K562 (cell line): ENCODE measurements around the gene ASCL3. TPM values are rescaled to one million over a fixed set of nuclear protein-coding genes. Genes with fewer than 3 reads are reported as not detected.
A peak's percentile ranks its signal among the peaks of the same experiment; 100 is the strongest.

ENCODE experiments used
- ATAC-seq: fragments of 200-7000 bp; cut with Tn5 transposase; 3 replicates; pipeline ENCODE4 v1.9.1; 2020; ENCODE audit warnings: moderate library complexity
- BruUV-seq: library from RNA; stranded (reverse); fragments of 400-500 nt; replicated peaks from 2 replicates; lab custom pipeline; 2021; lab: Mats Ljungman, UMichigan
- CTCF ChIA-PET: fragments of 300-600 bp; formaldehyde crosslinking; extraction: SDS; loops from one replicate; lab custom pipeline; 2021; ENCODE audit warnings: low intra/inter-chr PET ratio; lab: Yijun Ruan, JAX
- POLR2A ChIA-PET: fragments of 300-600, 350-650 bp; sonication (Branson Sonifier 250); formaldehyde crosslinking; extraction: SDS; loops from one replicate; lab custom pipeline; 2021; ENCODE audit warnings: antibody characterized with exemption, inconsistent platforms; lab: Yijun Ruan, JAX
- DNase-seq, 4 experiments: peaks; one replicate each; pipeline versions ENCODE4 v3.0.0 to v3.0.0-alpha.2; 2011 to 2018; ENCODE audit warnings: low spot score in 3 of 4, mixed read lengths in 3 of 4; ENCODE audit errors: extremely low read depth in 1 of 4
- FAIRE-seq: peaks from 2 replicates; lab custom pipeline; 2011; peaks lifted over from hg19 to GRCh38; lab: Jason Lieb, UNC
- H2AFZ ChIP-seq: 2 replicates; pipeline ENCODE4 v1.6.0; 2011; ENCODE audit warnings: low read depth, low read length, control low read depth, inconsistent platforms
- H3K27ac ChIP-seq: fragments of 200-600 bp; 3 replicates; pipeline ENCODE4 v1.8.0; 2011; ENCODE audit warnings: low read depth, mild to moderate bottlenecking, control low read depth, inconsistent platforms, low read length, moderate library complexity, mixed read lengths; ENCODE audit errors: extremely low read depth
- H3K27me3 ChIP-seq, 2 experiments: fragments of 300-600 bp in 1 of 2; 2 replicates in 1 of 2; 3 replicates in 1 of 2; pipeline versions ENCODE4 v1.6.0 to v1.8.0; 2011; ENCODE audit warnings: inconsistent platforms in 2 of 2, low read length in 2 of 2, mild to moderate bottlenecking in 1 of 2, mixed read lengths in 1 of 2, moderate library complexity in 1 of 2; ENCODE audit not compliant: control insufficient read depth in 2 of 2, insufficient read depth in 2 of 2
- H3K36me3 ChIP-seq: fragments of 300-600 bp; 3 replicates; pipeline ENCODE4 v1.8.0; 2011; ENCODE audit warnings: mild to moderate bottlenecking, low read length, inconsistent platforms; ENCODE audit not compliant: control insufficient read depth, insufficient read depth
- H3K4me1 ChIP-seq, 2 experiments: fragments of 200-600 bp in 1 of 2; replicated peaks in 1 of 2; 2 replicates in 1 of 2; 3 replicates in 1 of 2; pipeline versions ENCODE4 v1.5.1 to v1.8.0; 2011; ENCODE audit warnings: inconsistent platforms in 2 of 2, low read length in 2 of 2, mild to moderate bottlenecking in 1 of 2, mixed read lengths in 1 of 2, moderate library complexity in 1 of 2; ENCODE audit not compliant: control insufficient read depth in 2 of 2, insufficient read depth in 2 of 2
- H3K4me2 ChIP-seq: 2 replicates; pipeline ENCODE4 v1.6.1; 2011; ENCODE audit warnings: low read length, control low read depth, inconsistent platforms, mixed read lengths; ENCODE audit not compliant: insufficient read depth
- H3K4me3 ChIP-seq: fragments of 200-600 bp; sonication (generic), shearing (Covaris generic); 2 replicates; pipeline ENCODE4 v1.5.1; 2016; ENCODE audit warnings: control low read depth, inconsistent platforms
- H3K79me2 ChIP-seq: fragments of 200-600 bp; 3 replicates; pipeline ENCODE4 v1.8.0; 2011; ENCODE audit warnings: low read length, inconsistent platforms; ENCODE audit not compliant: control insufficient read depth, insufficient read depth
- H3K9ac ChIP-seq, 2 experiments: 2 replicates each; pipeline versions ENCODE4 v1.6.0 to v1.6.1; 2011; ENCODE audit warnings: low read depth in 2 of 2, low read length in 2 of 2, control low read depth in 1 of 2, inconsistent platforms in 1 of 2, mild to moderate bottlenecking in 1 of 2, mixed read lengths in 1 of 2; ENCODE audit not compliant: insufficient read depth in 1 of 2
- H3K9me1 ChIP-seq: one replicate; pipeline ENCODE4 v1.6.0; 2011; ENCODE audit warnings: inconsistent platforms, mild to moderate bottlenecking, low read length, moderate library complexity; ENCODE audit not compliant: control insufficient read depth, insufficient read depth
- H3K9me3 ChIP-seq: replicated peaks from 2 replicates; pipeline ENCODE4 v1.5.1; 2011; ENCODE audit warnings: low read depth, low read length, inconsistent platforms; ENCODE audit not compliant: control insufficient read depth, insufficient read depth
- H4K20me1 ChIP-seq: replicated peaks from 2 replicates; pipeline ENCODE4 v1.6.1; 2011; ENCODE audit warnings: low read length, inconsistent platforms, mixed read lengths; ENCODE audit not compliant: control insufficient read depth, insufficient read depth
- RAD21 ChIP-seq, 2 experiments: fragments of 250-450 bp in 1 of 2; fragments of 450-650 bp in 1 of 2; sonication (Bioruptor Pico) in 1 of 2; formaldehyde crosslinking in 1 of 2; IDR thresholded peaks in 1 of 2; conservative IDR thresholded peaks in 1 of 2; 2 replicates each; pipeline versions ENCODE4 v1.4.0 to v1.8.0; 2020 to 2022; ENCODE audit warnings: mild to moderate bottlenecking in 2 of 2, moderate library complexity in 1 of 2
- SOX6 ChIP-seq: fragments of 450-650 bp; IDR thresholded peaks from 2 replicates; pipeline ENCODE4 v1.6.1; 2014; ENCODE audit warnings: mild to moderate bottlenecking
- SPI1 ChIP-seq: IDR thresholded peaks from 2 replicates; pipeline ENCODE4 v1.6.1; 2011; ENCODE audit warnings: low read depth, low read length, control low read depth, borderline replicate concordance
- TEAD2 ChIP-seq: fragments of 450-650 bp; IDR thresholded peaks from 2 replicates; pipeline ENCODE4 v1.6.1; 2016; ENCODE audit warnings: missing genetic modification characterization, control low read depth, missing compliant biosample characterization
- TEAD4 ChIP-seq, 2 experiments: sonication (generic) in 1 of 2; formaldehyde crosslinking in 1 of 2; IDR thresholded peaks; 2 replicates each; pipeline versions ENCODE4 v1.6.1 to v1.8.0; 2012 to 2022; ENCODE audit warnings: borderline replicate concordance in 1 of 2, inconsistent platforms in 1 of 2, low read length in 1 of 2, mild to moderate bottlenecking in 1 of 2, missing genetic modification reagents in 1 of 2
- WGBS: fragments of 100-300 bp; shearing (Covaris generic); methylation state at CpG from one replicate; pipeline ENCODE4 v1.1.6; 2016; ENCODE audit warnings: low coverage, mixed read lengths; ENCODE audit not compliant: insufficient coverage; ENCODE audit errors: missing lambda C conversion rate; 5-methylcytosine and 5-hydroxymethylcytosine counted together
- in situ Hi-C: fragments of 300-500 bp; cut with MboI; formaldehyde crosslinking; loops from 4 replicates; pipeline ENCODE4 v1.15.0; 2018; ENCODE audit warnings: inconsistent platforms, mixed read lengths
- intact Hi-C: fragments of 100-400 bp; cut with micrococcal nuclease; formaldehyde crosslinking; loops from 2 replicates; pipeline ENCODE4 v1.14.2; 2022
- polyA plus RNA-seq, 8 experiments: library from polyadenylated mRNA; depleted of rRNA in 4 of 8; stranded (reverse) in 5 of 8; unstranded in 3 of 8; fragments of >200 nt; fragmentation: Nextera tagmentation in 2 of 8; fragmentation: Illumina TruSeq in 1 of 8; extraction: Ambion mirVana in 2 of 8; extraction: Trizol in 1 of 8; gene quantifications; 2 replicates each; pipeline versions ENCODE4 v1.2.1 to v1.2.3, GENCODE V29; 2011 to 2014; ENCODE audit warnings: inconsistent platforms in 1 of 8, missing spikeins in 1 of 8
- total RNA-seq, 7 experiments: library from RNA; depleted of rRNA in 6 of 7; stranded (reverse); fragments of >200 nt in 6 of 7; fragmentation: Illumina TruSeq in 2 of 7; extraction: Trizol in 2 of 7; gene quantifications; 2 replicates each; pipeline versions ENCODE4 v1.2.1 to v1.2.3, GENCODE V29; 2011 to 2021; ENCODE audit warnings: low replicate concordance in 1 of 7
- TF ChIP-seq, protein P1 (sequence below): fragments of 450-650 bp; IDR thresholded peaks from 2 replicates; pipeline ENCODE4 v1.6.1; 2017; ENCODE audit warnings: mild to moderate bottlenecking, moderate library complexity
- TF ChIP-seq, protein P2 (sequence below), 3 experiments: fragments of 200-800 bp in 1 of 3; sonication (Bioruptor generic) in 1 of 3; sonication (generic) in 1 of 3; formaldehyde crosslinking in 1 of 3; IDR thresholded peaks; 2 replicates each; pipeline versions ENCODE4 v1.6.1 to v1.8.0; 2016 to 2022; ENCODE audit warnings: mild to moderate bottlenecking in 2 of 3, missing compliant biosample characterization in 2 of 3, missing genetic modification characterization in 2 of 3, missing genetic modification reagents in 1 of 3
- TF ChIP-seq, protein P3 (sequence below): sonication (generic); formaldehyde crosslinking; IDR thresholded peaks from 2 replicates; pipeline ENCODE4 v1.8.0; 2022; ENCODE audit warnings: mild to moderate bottlenecking, missing genetic modification reagents, borderline replicate concordance
- TF ChIP-seq, protein P4 (sequence below): fragments of 450-650 bp; conservative IDR thresholded peaks from 2 replicates; pipeline ENCODE4 v1.6.1; 2016; ENCODE audit warnings: missing genetic modification characterization, low read depth, mild to moderate bottlenecking, missing compliant biosample characterization, moderate library complexity
- TF ChIP-seq, protein P5 (sequence below): fragments of 250-450 bp; sonication (Bioruptor Pico); IDR thresholded peaks from 2 replicates; pipeline ENCODE4 v1.8.0; 2022; ENCODE audit warnings: inconsistent platforms, mild to moderate bottlenecking, moderate library complexity, borderline replicate concordance
- TF ChIP-seq, protein P6 (sequence below): sonication (generic); IDR thresholded peaks from 2 replicates; pipeline ENCODE4 v1.6.1; 2016

Gene ASCL3
- total and polyA plus RNA-seq, 9 of the 15 experiments (the other 6 are each of a cell fraction or from before 2014, with no cell fraction given), result not detected

DNA sequence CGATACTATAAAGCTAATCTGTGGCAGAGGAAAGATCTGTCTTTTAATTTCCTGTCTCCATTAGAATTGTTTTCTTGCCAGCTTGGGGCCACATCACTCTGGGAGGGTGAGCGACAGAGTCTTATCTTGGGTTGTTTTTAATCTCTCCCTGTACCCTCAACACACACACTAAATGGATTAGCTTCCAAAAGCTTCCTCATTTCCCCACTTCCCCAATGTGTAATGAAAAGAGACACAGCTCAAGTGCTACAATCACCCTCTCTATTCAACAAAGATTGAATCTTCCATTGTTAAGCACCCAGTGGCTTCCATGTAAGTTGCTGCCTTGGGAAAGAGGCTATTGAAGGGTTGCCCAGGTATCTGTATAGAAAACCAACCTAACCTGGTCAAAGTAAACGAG is 6.1 kb upstream of the ASCL3 start:
- Histone ChIP-seq H3K4me2 (no peak overlapping the region), H3K4me1 (0 out of 5 replicates have a peak, but pooled peaks cover 0 to 4% of the 10 kb centered on the region in 2 experiments), H3K27ac (no peak overlapping the region), H3K9me1 (no peaks in the 10 kb centered on the region), H3K27me3 (no peaks in the 10 kb centered on the region), H3K9ac (no peak overlapping the region), H3K79me2 (no peaks in the 10 kb centered on the region), H2AFZ (no peak overlapping the region), H3K36me3 (peaks cover 42% of the 10 kb centered on the region; the same call in 2 of the 3 replicates), H3K9me3 (no peaks in the 10 kb centered on the region), H3K4me3 (no peak overlapping the region), H4K20me1 (no peaks in the 10 kb centered on the region)
- ChIA-PET CTCF (interaction anchor here (0.6 kb wide), 1 partner anchor 662 kb away, joined by 3 read pairs; no protein-coding TSS in a partner anchor), POLR2A (interaction anchor here (0.6 to 1.2 kb wide), 4 partner anchors 11 to 94 kb away, joined by 3 to 4 read pairs (median 3); no protein-coding TSS in a partner anchor)
- WGBS, result 43% methylated on average over 3 of the region's 3 CpGs
- FAIRE-seq (no peak), ATAC-seq (no peak), DNase-seq (no peak)
- in situ Hi-C loops (no loop called here), intact Hi-C loops (loop anchor here (5.0 kb wide), 1 partner anchor 727 kb away; no protein-coding TSS in a partner anchor)
- BruUV-seq, result no TSS peak
- TF ChIP-seq RAD21 (CRISPR knock-in tag; conservative IDR thresholded peaks at IDR 0.05 in 1 of 2, IDR thresholded peaks at IDR 0.05 in 1 of 2), result no peak
- no peak for TF ChIP-seq TEAD4 (IDR thresholded peaks at IDR 0.05; ENCODE audit: low read length)
- no peak for TF ChIP-seq TEAD4 (CRISPR knock-in tag; IDR thresholded peaks at IDR 0.05; ENCODE audit: borderline replicate concordance)
- TF ChIP-seq, protein P1, sequence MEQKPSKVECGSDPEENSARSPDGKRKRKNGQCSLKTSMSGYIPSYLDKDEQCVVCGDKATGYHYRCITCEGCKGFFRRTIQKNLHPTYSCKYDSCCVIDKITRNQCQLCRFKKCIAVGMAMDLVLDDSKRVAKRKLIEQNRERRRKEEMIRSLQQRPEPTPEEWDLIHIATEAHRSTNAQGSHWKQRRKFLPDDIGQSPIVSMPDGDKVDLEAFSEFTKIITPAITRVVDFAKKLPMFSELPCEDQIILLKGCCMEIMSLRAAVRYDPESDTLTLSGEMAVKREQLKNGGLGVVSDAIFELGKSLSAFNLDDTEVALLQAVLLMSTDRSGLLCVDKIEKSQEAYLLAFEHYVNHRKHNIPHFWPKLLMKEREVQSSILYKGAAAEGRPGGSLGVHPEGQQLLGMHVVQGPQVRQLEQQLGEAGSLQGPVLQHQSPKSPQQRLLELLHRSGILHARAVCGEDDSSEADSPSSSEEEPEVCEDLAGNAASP, result no peak
- TF ChIP-seq, protein P2, sequence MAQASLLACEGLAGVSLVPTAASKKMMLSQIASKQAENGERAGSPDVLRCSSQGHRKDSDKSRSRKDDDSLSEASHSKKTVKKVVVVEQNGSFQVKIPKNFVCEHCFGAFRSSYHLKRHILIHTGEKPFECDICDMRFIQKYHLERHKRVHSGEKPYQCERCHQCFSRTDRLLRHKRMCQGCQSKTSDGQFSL (CRISPR knock-in tag; IDR thresholded peaks at IDR 0.05), result no peak
- TF ChIP-seq, protein P2 (tag; IDR thresholded peaks at IDR 0.05), result no peak
- TF ChIP-seq, protein P3, sequence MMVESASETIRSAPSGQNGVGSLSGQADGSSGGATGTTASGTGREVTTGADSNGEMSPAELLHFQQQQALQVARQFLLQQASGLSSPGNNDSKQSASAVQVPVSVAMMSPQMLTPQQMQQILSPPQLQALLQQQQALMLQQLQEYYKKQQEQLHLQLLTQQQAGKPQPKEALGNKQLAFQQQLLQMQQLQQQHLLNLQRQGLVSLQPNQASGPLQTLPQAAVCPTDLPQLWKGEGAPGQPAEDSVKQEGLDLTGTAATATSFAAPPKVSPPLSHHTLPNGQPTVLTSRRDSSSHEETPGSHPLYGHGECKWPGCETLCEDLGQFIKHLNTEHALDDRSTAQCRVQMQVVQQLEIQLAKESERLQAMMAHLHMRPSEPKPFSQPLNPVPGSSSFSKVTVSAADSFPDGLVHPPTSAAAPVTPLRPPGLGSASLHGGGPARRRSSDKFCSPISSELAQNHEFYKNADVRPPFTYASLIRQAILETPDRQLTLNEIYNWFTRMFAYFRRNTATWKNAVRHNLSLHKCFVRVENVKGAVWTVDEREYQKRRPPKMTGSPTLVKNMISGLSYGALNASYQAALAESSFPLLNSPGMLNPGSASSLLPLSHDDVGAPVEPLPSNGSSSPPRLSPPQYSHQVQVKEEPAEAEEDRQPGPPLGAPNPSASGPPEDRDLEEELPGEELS, result no peak
- TF ChIP-seq SOX6, result peak; percentile 57; the same call in 1 of the 2 replicates
- peak; percentile 88 for TF ChIP-seq SPI1
- TF ChIP-seq, protein P4, sequence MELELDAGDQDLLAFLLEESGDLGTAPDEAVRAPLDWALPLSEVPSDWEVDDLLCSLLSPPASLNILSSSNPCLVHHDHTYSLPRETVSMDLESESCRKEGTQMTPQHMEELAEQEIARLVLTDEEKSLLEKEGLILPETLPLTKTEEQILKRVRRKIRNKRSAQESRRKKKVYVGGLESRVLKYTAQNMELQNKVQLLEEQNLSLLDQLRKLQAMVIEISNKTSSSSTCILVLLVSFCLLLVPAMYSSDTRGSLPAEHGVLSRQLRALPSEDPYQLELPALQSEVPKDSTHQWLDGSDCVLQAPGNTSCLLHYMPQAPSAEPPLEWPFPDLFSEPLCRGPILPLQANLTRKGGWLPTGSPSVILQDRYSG (tag), result no peak
- no peak for TF ChIP-seq TEAD2 (tag)
- TF ChIP-seq, protein P5, sequence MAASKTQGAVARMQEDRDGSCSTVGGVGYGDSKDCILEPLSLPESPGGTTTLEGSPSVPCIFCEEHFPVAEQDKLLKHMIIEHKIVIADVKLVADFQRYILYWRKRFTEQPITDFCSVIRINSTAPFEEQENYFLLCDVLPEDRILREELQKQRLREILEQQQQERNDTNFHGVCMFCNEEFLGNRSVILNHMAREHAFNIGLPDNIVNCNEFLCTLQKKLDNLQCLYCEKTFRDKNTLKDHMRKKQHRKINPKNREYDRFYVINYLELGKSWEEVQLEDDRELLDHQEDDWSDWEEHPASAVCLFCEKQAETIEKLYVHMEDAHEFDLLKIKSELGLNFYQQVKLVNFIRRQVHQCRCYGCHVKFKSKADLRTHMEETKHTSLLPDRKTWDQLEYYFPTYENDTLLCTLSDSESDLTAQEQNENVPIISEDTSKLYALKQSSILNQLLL (CRISPR knock-in tag), result no peak
- TF ChIP-seq, protein P6, sequence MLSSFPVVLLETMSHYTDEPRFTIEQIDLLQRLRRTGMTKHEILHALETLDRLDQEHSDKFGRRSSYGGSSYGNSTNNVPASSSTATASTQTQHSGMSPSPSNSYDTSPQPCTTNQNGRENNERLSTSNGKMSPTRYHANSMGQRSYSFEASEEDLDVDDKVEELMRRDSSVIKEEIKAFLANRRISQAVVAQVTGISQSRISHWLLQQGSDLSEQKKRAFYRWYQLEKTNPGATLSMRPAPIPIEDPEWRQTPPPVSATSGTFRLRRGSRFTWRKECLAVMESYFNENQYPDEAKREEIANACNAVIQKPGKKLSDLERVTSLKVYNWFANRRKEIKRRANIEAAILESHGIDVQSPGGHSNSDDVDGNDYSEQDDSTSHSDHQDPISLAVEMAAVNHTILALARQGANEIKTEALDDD, result peak; percentile 78
